GM21528 (cell line): ENCODE data around the gene THEM4.
"Not testable (repeated sequence)": the region's sequence is repeated elsewhere in the genome, so short reads cannot be mapped to it uniquely, and the experiment has no call there.

ENCODE experiments used
- ATAC-seq: cut with Tn5 transposase; IDR thresholded peaks from one replicate; pipeline ENCODE4 v1.9.1; 2021; ENCODE audit warnings: mild to moderate bottlenecking, moderate library complexity; ENCODE audit not compliant: unreplicated experiment, low FRiP score

Gene THEM4

GRCh38 chr1:151900804-151901203 lies 8.5 kb downstream of the THEM4 start:
- not testable (repeated sequence) for ATAC-seq

- no peak for ATAC-seq
Observed at GRCh38 chr1:151898519-151898991, 10.8 kb downstream of the THEM4 start.

DNA sequence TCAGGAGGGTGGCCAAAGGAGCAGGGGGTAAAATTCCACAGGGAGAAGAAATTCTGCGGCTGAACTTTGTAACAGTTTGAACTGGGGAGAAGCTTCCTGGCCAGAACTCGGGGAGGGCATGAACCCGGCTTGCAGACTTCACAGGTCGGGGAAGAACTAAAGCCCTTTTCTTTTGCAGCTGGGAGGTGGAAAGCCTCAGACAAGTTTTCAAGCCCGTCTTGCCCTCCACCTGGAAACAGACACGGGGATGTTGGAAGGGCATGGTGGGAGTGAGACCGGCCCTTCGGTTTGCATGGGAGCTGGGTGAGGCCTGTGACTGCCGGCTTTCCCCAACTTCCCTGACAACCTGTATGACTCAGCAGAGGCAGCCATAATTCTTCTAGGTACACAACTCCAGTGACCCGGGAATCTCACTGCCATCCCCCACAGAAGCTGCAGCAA lies 11.3 kb downstream of the THEM4 start:
- no peak for ATAC-seq

GRCh38 chr1:151893176-151893924 lies 16.0 kb downstream of the THEM4 start:
- ATAC-seq, result no peak

GRCh38 chr1:151892190-151892589 lies 17.1 kb downstream of the THEM4 start:
- no peak for ATAC-seq

DNA sequence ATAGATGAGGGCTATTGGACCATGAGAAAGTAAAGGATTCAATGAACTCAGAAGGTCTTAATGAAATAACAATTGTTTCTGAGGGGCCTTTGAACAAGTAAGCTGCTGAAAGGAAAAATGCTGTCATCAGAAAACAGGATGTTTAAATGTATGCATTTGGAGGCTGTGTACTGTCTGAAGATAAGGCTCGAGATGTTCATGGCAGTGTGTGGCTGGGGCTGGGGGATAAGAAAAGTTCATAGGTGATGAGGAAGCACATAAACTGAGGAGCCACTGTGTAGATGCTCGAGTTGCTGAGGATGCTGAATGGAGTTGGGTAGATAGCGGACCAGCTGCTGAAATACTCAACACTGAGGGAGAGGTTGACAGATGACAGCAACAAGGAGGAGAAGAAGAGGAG lies 17.8 kb downstream of the THEM4 start:
- ATAC-seq, result no peak

- ATAC-seq, result no peak
Observed at GRCh38 chr1:151888972-151889570, 20.2 kb downstream of the THEM4 start.

DNA sequence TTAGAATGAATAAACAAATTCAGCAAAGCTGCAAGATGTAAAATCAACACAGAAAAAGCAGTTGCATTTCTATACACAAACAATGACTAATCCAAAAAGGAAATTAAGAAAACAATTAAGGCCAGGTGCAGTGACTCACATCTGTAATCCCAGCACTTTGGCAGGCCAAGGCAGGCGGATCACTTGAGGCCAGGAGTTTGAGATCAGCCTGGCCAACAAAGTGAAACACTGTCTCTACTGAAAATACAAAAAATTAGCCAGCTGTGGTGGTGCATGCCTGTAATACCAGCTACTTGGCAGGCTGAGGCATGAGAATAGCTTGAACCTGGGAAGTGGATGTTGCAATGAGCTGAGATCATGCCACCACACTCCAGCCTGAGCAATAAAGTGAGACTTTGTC lies 22.3 kb downstream of the THEM4 start:
- ATAC-seq, result no peak

DNA sequence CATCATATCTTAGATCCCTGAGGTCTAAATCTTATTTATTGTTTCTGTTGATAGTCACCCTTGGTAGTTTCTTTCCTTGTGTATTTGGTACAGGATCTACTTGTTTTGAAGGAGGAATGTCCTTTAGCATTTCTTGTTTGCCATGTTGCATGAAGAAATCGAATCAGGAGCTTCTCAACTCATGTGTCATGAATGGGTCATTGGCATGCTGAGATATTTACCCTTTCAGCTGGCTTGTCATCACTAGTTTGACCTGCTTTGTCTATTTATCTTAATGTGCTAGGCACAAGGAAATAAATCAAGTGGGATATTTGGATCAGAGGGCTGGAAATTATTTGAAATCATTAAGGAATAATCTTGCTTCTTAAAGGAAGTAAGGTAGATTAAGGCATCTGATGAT lies 23.8 kb downstream of the THEM4 start:
- no peak for ATAC-seq

DNA sequence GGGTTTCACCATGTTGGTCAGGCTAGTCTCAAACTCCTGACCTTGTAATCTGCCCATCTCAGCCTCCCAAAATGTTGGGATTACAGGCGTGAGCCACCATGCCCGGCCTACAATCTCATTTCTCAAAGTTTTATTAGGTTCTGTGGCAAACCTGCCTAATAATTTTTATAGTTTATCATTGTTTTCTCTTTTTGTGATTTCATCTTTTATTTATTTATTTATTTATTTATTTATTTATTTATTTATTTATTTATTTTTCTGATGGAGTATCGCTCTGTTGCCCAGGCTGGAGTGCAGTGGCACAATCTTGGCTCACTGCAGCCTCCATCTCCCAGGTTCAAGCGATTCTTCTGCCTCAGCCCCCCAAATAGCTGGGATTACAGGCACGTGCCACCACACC lies 24.4 kb downstream of the THEM4 start:
- ATAC-seq, result not testable (repeated sequence)

DNA sequence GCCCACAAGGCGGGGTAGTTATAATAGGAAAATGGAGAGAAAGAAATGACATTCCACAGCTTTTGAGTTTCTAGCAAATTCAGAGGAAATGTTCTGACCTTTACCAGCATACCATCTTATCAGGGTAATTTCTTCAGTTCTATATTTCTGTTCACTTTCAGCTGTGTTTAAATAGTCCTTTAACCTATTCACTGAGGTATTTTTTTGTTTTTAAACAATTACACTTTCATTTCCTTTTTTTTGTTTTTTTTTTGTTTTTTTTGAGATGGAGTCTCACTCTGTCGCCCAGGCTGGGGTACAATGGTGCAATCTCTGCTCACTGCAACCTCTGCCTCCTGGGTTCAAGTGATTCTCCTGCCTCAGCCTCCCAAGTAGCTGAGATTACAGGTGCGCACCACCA lies 24.9 kb downstream of the THEM4 start:
- ATAC-seq, result not testable (repeated sequence)

DNA sequence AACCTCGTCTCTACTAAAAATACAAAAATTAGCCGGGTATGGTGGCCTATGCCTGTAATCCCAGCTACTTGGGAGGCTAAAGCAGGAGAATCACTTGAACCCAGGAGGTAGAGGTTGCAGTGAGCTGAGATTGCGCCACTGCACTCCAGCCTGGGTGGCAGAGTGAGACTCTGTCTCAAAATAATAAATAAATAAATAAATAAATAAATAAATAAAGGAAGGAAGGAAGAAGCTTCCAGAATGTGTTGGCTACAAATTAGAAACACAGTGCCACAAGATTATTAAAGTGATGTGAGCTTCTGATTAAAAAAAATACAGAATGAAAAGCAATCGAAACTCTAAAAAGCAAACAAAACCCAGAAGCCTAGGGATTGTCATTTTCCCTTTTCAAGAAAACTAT lies 25.4 kb downstream of the THEM4 start:
- not testable (repeated sequence) for ATAC-seq

DNA sequence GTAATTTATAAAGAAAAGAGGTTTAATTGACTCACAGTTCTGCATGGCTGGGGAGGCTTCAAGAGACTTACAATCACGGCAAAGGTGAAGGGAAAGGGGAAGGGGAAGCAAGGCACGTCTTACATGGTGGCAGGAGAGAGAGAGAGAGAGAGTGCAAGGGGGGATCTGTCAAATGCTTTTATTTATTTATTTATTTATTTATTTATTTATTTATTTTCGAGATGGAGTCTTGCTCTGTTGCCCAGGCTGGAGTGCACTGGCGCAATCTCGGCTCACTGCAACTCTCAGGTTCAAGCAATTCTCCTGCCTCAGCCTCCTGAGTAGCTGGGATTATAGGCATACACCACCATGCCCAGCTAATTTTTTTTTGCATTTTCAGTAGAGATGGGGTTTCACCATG lies 26.4 kb downstream of the THEM4 start:
- not testable (repeated sequence) for ATAC-seq

DNA sequence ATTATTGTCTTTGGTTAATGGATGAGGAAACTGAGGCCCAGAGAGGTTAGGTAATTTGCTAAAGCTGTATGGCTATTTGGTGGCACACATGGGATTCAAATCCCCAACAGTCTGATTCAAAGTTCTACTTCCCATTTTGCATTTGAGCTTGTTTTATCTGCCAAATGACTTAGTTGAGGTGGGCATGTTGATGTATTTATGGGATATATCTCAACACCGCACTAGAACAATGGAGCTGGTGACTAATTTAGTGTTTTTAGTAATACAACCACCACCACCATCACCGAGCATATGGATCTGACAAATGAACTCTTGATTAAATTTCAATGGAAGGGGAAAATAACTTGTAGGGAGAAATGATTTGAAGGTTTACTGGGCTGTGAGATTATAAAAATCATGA lies 26.8 kb downstream of the THEM4 start:
- ATAC-seq, result no peak

DNA sequence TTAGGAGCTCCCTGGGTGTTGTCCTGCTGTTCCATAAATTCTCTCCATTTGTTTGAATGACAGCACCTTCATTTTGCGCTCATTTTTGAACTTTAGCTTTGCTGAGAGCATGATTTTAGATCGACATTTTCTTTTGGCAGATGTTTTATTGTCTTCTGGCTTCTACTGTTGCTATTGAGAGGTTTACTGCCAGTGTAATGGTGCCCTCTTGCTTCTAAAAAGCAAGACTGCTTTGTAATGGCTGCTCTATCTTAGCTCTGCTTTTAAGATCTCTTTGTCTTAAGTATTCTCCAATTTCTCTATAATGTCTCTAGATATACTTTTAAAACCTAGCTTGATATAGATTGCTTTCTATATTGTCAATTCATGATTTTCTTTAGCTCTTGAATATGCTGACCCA lies 27.8 kb downstream of the THEM4 start:
- no peak for ATAC-seq

DNA sequence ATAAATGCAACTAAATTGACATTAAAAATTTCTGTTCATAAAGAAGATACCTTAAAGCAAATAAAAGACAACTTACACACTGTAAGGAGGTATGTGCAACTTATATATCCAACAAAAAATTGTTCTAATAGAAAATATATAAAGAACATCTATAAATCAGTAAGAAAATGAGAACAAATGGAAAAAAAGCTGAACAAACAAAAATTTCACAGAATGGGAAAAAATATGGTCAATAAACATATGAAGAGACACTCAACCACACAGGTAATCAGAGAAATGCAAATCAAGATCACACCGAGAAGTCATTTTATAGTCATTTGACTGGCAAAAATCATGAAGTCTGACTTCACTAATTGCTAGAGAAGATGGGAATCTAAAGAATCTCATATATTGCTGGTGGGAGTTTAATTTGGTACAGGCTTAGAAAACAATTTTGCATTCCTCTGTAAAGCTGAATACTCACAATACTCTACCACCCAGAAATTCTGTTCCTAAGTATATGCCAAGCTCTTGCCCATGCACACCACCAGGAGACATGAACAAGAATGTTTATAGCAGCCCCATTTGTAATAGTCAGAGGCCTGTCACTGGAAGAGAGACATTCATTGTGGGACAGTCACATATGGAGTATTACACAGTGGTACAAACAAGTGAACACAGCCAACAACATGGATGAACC lies 33.8 kb downstream of the THEM4 start:
- ATAC-seq, result no peak

GRCh38 chr1:151872776-151873175 lies 36.5 kb downstream of the THEM4 start:
- ATAC-seq, result not testable (repeated sequence)

GRCh38 chr1:151871284-151872030 lies 37.9 kb downstream of the THEM4 start:
- ATAC-seq, result no peak

GRCh38 chr1:151868486-151868885 lies 40.8 kb downstream of the THEM4 start:
- ATAC-seq, result no peak

GRCh38 chr1:151867765-151868411 lies 41.4 kb downstream of the THEM4 start:
- no peak for ATAC-seq
